PC-9 (cell line): ENCODE results near the gene SUPT3H. TPM values are rescaled to one million over a fixed set of nuclear protein-coding genes. Genes with fewer than 3 reads are reported as not detected.

Experiments used
- BruUV-seq: library from RNA; stranded (reverse); fragments of 400-500 nt; replicated peaks from 2 replicates; lab custom pipeline; 2021; lab: Mats Ljungman, UMichigan
- CTCF ChIA-PET: fragments of 300-600 bp; sonication (Branson Sonifier 250); formaldehyde crosslinking; loops from one replicate; lab custom pipeline; 2022; ENCODE audit warnings: antibody characterized with exemption; lab: Charles Lee
- POLR2A ChIA-PET: fragments of 300-600 bp; sonication (Branson Sonifier 250); formaldehyde crosslinking; loops from one replicate; lab custom pipeline; 2022; ENCODE audit warnings: antibody characterized with exemption; ENCODE audit not compliant: unreplicated experiment; lab: Charles Lee
- DNase-seq, 2 experiments: peaks; one replicate each; pipeline versions ENCODE4 v3.0.0 to v3.0.0-alpha.2; 2015 to 2022; ENCODE audit warnings: mixed read lengths in 1 of 2
- H2AFZ ChIP-seq: fragments of 200-600 bp; sonication (generic); 2 replicates; pipeline ENCODE4 v1.8.1; 2017; ENCODE audit warnings: antibody characterized with exemption
- H3F3A ChIP-seq: fragments of 200-600 bp; sonication (generic); 2 replicates; pipeline ENCODE4 v1.8.1; 2017; ENCODE audit warnings: antibody characterized with exemption, mild to moderate bottlenecking, low read depth; ENCODE audit not compliant: insufficient read depth
- H3K27ac ChIP-seq: fragments of 200-600 bp; sonication (generic); 2 replicates; pipeline ENCODE4 v1.6.1; 2016; ENCODE audit warnings: mixed run types
- H3K27me3 ChIP-seq: fragments of 200-600 bp; sonication (generic); 2 replicates; pipeline ENCODE4 v1.6.1; 2016; ENCODE audit warnings: low read depth, mixed run types; ENCODE audit not compliant: insufficient read depth
- H3K36me3 ChIP-seq: fragments of 200-600 bp; sonication (generic); 2 replicates; pipeline ENCODE4 v1.6.1; 2016; ENCODE audit warnings: low read depth, mixed run types
- H3K4me1 ChIP-seq: fragments of 200-600 bp; sonication (generic); replicated peaks from 2 replicates; pipeline ENCODE4 v1.6.1; 2016; ENCODE audit warnings: mixed run types; ENCODE audit not compliant: insufficient read depth
- H3K4me2 ChIP-seq: fragments of 200-600 bp; sonication (generic); 2 replicates; pipeline ENCODE4 v1.6.1; 2017; ENCODE audit warnings: mixed run types
- H3K4me3 ChIP-seq: fragments of 200-600 bp; sonication (generic); 2 replicates; pipeline ENCODE4 v1.6.1; 2016; ENCODE audit warnings: mixed run types
- H3K79me2 ChIP-seq: fragments of 200-600 bp; sonication (generic); 2 replicates; pipeline ENCODE4 v1.6.1; 2017; ENCODE audit warnings: low read depth, mixed run types
- H3K9me2 ChIP-seq: fragments of 200-600 bp; sonication (generic); 2 replicates; pipeline ENCODE4 v1.8.1; 2017; ENCODE audit warnings: mild to moderate bottlenecking; ENCODE audit not compliant: insufficient read depth
- H3K9me3 ChIP-seq: fragments of 200-600 bp; sonication (generic); 2 replicates; pipeline ENCODE4 v1.8.1; 2016; ENCODE audit warnings: low read depth; ENCODE audit not compliant: insufficient read depth
- H4K20me1 ChIP-seq: fragments of 200-600 bp; sonication (generic); 2 replicates; pipeline ENCODE4 v1.8.1; 2017; ENCODE audit not compliant: insufficient read depth
- CTCF ChIP-seq: fragments of 200-600 bp; sonication (generic); conservative IDR thresholded peaks from 2 replicates; pipeline ENCODE4 v1.6.1; 2017; ENCODE audit warnings: mixed run types, antibody characterized with exemption, mild to moderate bottlenecking, moderate library complexity
- EZH2 ChIP-seq: fragments of 200-600 bp; sonication (generic); IDR thresholded peaks from 2 replicates; pipeline ENCODE4 v1.8.0; 2017; ENCODE audit warnings: antibody characterized with exemption, low read depth
- intact Hi-C: fragments of 100-400 bp; cut with micrococcal nuclease; formaldehyde crosslinking; loops from one replicate; pipeline ENCODE4 v1.10.0; 2022; ENCODE audit not compliant: unreplicated experiment
- total RNA-seq: library from RNA; stranded (reverse); gene quantifications from 2 replicates; pipeline ENCODE4 v1.2.3, GENCODE V29; 2021

Gene SUPT3H
- total RNA-seq, 1 experiment from 2014 or later, result 9.2 TPM

GRCh38 chr6:45057711-45058110 is 320.0 kb downstream of the SUPT3H start:
- Histone ChIP-seq H3K27ac (no peak overlapping the region), H2AFZ (no peak overlapping the region), H3K9me2 (no peaks in the 10 kb centered on the region), H3K27me3 (no peaks in the 10 kb centered on the region), H3K79me2 (no peaks in the 10 kb centered on the region), H3K4me1 (no peaks in the 10 kb centered on the region), H4K20me1 (no peaks in the 10 kb centered on the region), H3K36me3 (no peaks in the 10 kb centered on the region), H3K4me2 (no peak overlapping the region), H3K4me3 (no peak overlapping the region), H3F3A (no peaks in the 10 kb centered on the region), H3K9me3 (no peaks in the 10 kb centered on the region)
- CTCF ChIA-PET, result no interaction called here
- intact Hi-C loops, result no loop called here
- BruUV-seq, result no TSS peak
- DNase-seq, result no peak
- POLR2A ChIA-PET, result no interaction called here
- TF ChIP-seq CTCF (no peak), EZH2 (no peak)

- H3K4me1 ChIP-seq, result no peaks in the 10 kb centered on the region
- H3K4me2 ChIP-seq, result no peak overlapping the region
- H2AFZ ChIP-seq, result no peak overlapping the region
- no peaks in the 10 kb centered on the region for H3F3A ChIP-seq
- TF ChIP-seq CTCF (no peak), EZH2 (no peak)
- intact Hi-C loops, result no loop called here
- H3K27ac ChIP-seq, result no peak overlapping the region
- no peaks in the 10 kb centered on the region for H3K9me3 ChIP-seq
- CTCF ChIA-PET, result no interaction called here
- no peak overlapping the region for H3K4me3 ChIP-seq
- no peaks in the 10 kb centered on the region for H3K27me3 ChIP-seq
- POLR2A ChIA-PET, result no interaction called here
- no peaks in the 10 kb centered on the region for H3K36me3 ChIP-seq
- no peaks in the 10 kb centered on the region for H3K79me2 ChIP-seq
- no peak for DNase-seq
- no peaks in the 10 kb centered on the region for H4K20me1 ChIP-seq
- BruUV-seq, result no TSS peak
- H3K9me2 ChIP-seq, result no peaks in the 10 kb centered on the region
Observed at GRCh38 chr6:45054610-45055009, 323.1 kb downstream of the SUPT3H start.

- Histone ChIP-seq H2AFZ (no peak overlapping the region), H4K20me1 (no peaks in the 10 kb centered on the region), H3K4me1 (no peaks in the 10 kb centered on the region), H3K27me3 (no peaks in the 10 kb centered on the region), H3K9me2 (no peaks in the 10 kb centered on the region), H3K4me2 (no peak overlapping the region), H3F3A (no peaks in the 10 kb centered on the region), H3K79me2 (no peaks in the 10 kb centered on the region), H3K36me3 (no peaks in the 10 kb centered on the region), H3K9me3 (no peaks in the 10 kb centered on the region), H3K27ac (no peak overlapping the region), H3K4me3 (no peak overlapping the region)
- DNase-seq, result no peak
- no peak for TF ChIP-seq CTCF
- TF ChIP-seq EZH2, result no peak
- intact Hi-C loops, result no loop called here
- POLR2A ChIA-PET, result no interaction called here
- BruUV-seq, result no TSS peak
- CTCF ChIA-PET, result no interaction called here
Observed at GRCh38 chr6:45052325-45052724, 325.4 kb downstream of the SUPT3H start.
